SU-DHL-6 (cell line): ENCODE measurements around the gene RASD2.

Experiments used
- CTCF ChIP-seq: fragments of 200-600 bp; sonication (generic); IDR thresholded peaks from one replicate; pipeline ENCODE4 v1.5.1; 2017; ENCODE audit warnings: antibody characterized with exemption, mild to moderate bottlenecking, low read length, moderate library complexity; ENCODE audit not compliant: insufficient read depth, poor library complexity, severe bottlenecking
- EZH2phosphoT487 ChIP-seq: fragments of 200-600 bp; sonication (generic), shearing (Covaris generic); conservative IDR thresholded peaks from 2 replicates; pipeline ENCODE4 v1.6.1; 2018; ENCODE audit warnings: mild to moderate bottlenecking, antibody characterized with exemption, low read length, moderate library complexity, mixed read lengths

- TF ChIP-seq CTCF, result no peak
- no peak for TF ChIP-seq EZH2phosphoT487
Observed at GRCh38 chr22:35581023-35581413, 40.4 kb downstream of the RASD2 start.
